PC-3 (cell line): Measurements from ENCODE around the gene TRPC4AP.

Source experiments
- EZH2 ChIP-seq: fragments of 300-600 bp; sonication (generic); IDR thresholded peaks from one replicate; pipeline ENCODE4 v1.6.1; 2017; ENCODE audit warnings: antibody characterized with exemption, mild to moderate bottlenecking, low read length; ENCODE audit not compliant: unreplicated experiment
- EZH2phosphoT487 ChIP-seq: fragments of 300-600 bp; sonication (generic); IDR thresholded peaks from 2 replicates; pipeline ENCODE4 v1.6.1; 2018; ENCODE audit warnings: mild to moderate bottlenecking, antibody characterized with exemption, low read length, borderline replicate concordance
- TF ChIP-seq, protein P1 (sequence below): fragments of 300-600 bp; sonication (generic); conservative IDR thresholded peaks from 2 replicates; pipeline ENCODE4 v1.5.1; 2017; ENCODE audit warnings: antibody characterized with exemption, low read depth, mild to moderate bottlenecking, low read length

GRCh38 chr20:35010405-35011192 lies 82.0 kb downstream of the TRPC4AP start:
- TF ChIP-seq, protein P1, sequence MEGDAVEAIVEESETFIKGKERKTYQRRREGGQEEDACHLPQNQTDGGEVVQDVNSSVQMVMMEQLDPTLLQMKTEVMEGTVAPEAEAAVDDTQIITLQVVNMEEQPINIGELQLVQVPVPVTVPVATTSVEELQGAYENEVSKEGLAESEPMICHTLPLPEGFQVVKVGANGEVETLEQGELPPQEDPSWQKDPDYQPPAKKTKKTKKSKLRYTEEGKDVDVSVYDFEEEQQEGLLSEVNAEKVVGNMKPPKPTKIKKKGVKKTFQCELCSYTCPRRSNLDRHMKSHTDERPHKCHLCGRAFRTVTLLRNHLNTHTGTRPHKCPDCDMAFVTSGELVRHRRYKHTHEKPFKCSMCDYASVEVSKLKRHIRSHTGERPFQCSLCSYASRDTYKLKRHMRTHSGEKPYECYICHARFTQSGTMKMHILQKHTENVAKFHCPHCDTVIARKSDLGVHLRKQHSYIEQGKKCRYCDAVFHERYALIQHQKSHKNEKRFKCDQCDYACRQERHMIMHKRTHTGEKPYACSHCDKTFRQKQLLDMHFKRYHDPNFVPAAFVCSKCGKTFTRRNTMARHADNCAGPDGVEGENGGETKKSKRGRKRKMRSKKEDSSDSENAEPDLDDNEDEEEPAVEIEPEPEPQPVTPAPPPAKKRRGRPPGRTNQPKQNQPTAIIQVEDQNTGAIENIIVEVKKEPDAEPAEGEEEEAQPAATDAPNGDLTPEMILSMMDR: no peak
- TF ChIP-seq EZH2 (no peak), EZH2phosphoT487 (no peak)
